Peyer's patch (tissue), 4 donors: ENCODE results near the gene TMEM170B.

Experiments
- CTCF ChIP-seq, 6 experiments: fragments of 450-650 bp in 4 of 6; fragments of 200-600 bp in 2 of 6; sonication (generic) in 1 of 6; IDR thresholded peaks; one replicate each; pipeline ENCODE4 v1.5.1; 2017 to 2019; ENCODE audit warnings: antibody characterized with exemption in 6 of 6, mild to moderate bottlenecking in 3 of 6, moderate library complexity in 1 of 6
- POLR2A ChIP-seq, 2 donors: fragments of 450-650 bp; IDR thresholded peaks; one replicate each; pipeline ENCODE4 v1.5.1; 2017; ENCODE audit warnings: antibody characterized with exemption in 2 of 2, mild to moderate bottlenecking in 2 of 2, moderate library complexity in 2 of 2

GRCh38 chr6:11584244-11584643, 46.7 kb downstream of the TMEM170B start:
- TF ChIP-seq CTCF (IDR thresholded peaks at IDR 0.05) (no peak), POLR2A (IDR thresholded peaks at IDR 0.05) (no peak)
